ENCODE measurements around the gene TLE4.

The TLE4 gene

DNA sequence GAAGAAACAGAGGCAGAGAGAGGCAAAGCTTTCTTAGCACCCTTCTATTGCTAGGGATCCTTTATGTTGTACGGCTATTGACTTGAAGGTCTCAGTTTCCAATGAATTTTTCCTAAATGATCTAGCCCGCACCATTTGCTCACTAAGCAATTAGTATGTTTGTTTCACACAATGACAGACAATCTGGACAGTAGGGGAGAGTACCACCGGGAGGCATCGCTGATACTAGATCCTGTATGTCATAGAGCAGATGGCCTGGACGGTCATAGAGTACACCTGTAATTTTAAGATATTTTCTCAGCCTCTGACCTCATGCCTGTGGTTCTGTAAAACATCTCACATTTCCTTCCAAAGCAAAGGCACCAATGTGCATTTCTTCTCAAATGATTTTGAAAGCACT lies 194.3 kb downstream of the TLE4 start:
- no peaks in the 10 kb centered on the region for H3K36me3 ChIP-seq (ENCODE audit: insufficient read depth, low read length)
- no peak overlapping the region for H3K9ac ChIP-seq (ENCODE audit: low read depth, low read length)
- no peaks in the 10 kb centered on the region for H3K9me3 ChIP-seq (ENCODE audit: control insufficient read depth, insufficient read depth, low read length)
- H3K4me1 ChIP-seq (ENCODE audit: insufficient read depth, low read length): no peaks in the 10 kb centered on the region

DNA sequence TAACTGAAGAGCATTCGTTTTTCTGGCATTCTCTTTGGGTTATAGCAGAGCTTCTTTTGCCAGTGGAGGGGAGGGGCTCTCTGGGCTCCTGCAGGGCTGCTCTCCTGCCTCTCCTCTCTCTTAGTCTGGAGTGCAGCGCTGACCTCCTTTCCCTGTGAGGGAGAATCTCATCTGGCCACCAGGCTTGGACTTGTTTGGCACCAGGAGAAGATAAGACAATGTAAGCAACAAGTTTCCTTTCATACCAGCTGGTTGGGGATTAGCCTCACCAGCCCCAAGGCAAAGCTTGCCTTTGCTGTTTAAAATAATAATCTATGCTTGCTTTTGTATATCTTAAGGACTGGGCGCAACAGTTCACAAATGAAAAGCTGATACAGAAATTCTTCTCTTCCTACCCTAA lies 196.4 kb downstream of the TLE4 start:
- Histone ChIP-seq H3K9me3 (ENCODE audit: control insufficient read depth, insufficient read depth, low read length) (no peaks in the 10 kb centered on the region), H3K4me1 (ENCODE audit: insufficient read depth, low read length) (no peaks in the 10 kb centered on the region), H3K36me3 (ENCODE audit: insufficient read depth, low read length) (no peaks in the 10 kb centered on the region), H3K9ac (ENCODE audit: low read depth, low read length) (no peak overlapping the region)

DNA sequence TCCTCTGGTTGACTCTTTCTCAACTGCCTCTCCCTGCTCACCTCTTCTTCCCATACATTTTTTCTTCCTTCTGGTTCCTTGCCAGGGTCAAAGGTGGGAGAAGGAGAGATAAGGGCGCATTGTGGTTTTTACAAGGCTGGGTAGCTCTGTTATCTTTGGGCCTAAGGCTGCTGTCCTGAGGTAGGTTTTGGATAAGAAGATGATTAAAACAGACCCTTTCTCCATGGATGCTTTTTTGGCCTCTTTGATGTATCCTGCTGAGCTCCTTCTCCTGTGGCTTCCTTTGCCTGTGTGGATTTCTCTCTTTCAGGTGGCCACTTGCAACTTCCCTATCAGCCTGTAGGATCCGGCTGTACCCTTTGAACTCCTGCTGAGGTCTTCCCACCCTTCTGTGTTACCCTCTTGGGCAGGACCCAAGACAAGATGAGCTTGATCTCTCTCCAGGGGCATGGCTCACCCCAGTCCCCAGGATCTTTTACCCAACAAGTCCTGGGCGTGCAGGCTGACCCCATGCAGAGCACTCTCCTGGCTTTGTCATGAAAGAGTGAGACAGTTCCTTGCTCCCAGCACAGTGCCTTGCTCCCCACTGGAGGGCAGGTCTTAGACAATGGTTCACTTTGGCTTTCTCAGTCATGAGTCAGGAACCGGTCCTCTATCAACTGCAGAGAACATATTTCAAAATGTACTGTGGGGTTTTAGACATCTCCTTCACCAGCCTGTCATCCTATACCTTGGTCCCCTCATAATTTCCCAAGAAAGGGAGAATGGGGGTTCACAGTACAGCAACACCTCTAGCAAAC lies 197.9 kb downstream of the TLE4 start:
- no peaks in the 10 kb centered on the region for H3K4me1 ChIP-seq (ENCODE audit: insufficient read depth, low read length)
- no peaks in the 10 kb centered on the region for H3K9me3 ChIP-seq (ENCODE audit: control insufficient read depth, insufficient read depth, low read length)
- H3K36me3 ChIP-seq (ENCODE audit: insufficient read depth, low read length): no peaks in the 10 kb centered on the region
- no peak overlapping the region for H3K9ac ChIP-seq (ENCODE audit: low read depth, low read length)

DNA sequence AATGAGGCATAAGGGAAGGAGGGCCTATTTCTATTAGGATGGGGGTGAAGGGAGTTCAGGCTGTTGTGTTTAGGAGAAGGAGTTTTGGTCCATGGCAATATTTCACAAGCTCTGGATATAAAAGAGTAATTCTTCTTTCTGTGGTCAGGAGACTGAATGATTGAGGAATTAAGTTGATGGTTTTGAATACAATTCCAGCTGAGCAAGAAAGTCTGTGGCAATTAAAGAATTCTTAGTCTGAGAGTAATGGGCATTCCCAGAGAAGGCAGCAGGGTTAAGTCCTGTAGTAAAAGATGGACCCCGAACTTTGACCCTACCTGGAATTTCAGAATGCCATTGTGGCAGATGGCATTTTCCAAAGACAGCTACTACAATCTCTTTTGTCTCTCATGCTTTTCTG lies 202.6 kb downstream of the TLE4 start:
- Histone ChIP-seq H3K36me3 (ENCODE audit: insufficient read depth, low read length) (no peaks in the 10 kb centered on the region), H3K9me3 (ENCODE audit: control insufficient read depth, insufficient read depth, low read length) (no peaks in the 10 kb centered on the region), H3K9ac (ENCODE audit: low read depth, low read length) (no peak overlapping the region), H3K4me1 (ENCODE audit: insufficient read depth, low read length) (no peaks in the 10 kb centered on the region)
